ENCODE data around the gene ZBTB5.
"Not testable (repeated sequence)": the region's sequence is repeated elsewhere in the genome, so short reads cannot be mapped to it uniquely, and the experiment has no call there.

The ZBTB5 gene

DNA sequence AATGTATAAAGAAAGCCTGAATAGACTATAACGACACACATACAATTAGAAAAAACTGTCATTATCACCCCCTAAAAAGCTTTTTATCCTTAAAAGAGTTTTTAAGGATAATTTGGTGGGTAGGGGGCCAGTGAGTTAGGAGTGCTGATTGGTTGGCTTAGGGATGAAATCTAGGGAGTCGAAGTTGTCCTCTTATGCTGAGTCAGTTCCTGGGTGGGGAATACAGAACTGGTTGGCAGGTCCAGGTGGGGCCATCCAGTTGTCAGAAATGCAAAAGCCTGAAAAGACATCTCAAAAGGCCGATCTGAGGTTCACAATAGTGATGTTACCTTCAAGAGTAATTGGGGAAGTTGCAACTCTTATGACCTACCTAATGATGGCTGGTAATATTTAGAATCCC, 13.6 kb downstream of the ZBTB5 start:
- no peak for DNase-seq (ENCODE audit: low read depth)

DNA sequence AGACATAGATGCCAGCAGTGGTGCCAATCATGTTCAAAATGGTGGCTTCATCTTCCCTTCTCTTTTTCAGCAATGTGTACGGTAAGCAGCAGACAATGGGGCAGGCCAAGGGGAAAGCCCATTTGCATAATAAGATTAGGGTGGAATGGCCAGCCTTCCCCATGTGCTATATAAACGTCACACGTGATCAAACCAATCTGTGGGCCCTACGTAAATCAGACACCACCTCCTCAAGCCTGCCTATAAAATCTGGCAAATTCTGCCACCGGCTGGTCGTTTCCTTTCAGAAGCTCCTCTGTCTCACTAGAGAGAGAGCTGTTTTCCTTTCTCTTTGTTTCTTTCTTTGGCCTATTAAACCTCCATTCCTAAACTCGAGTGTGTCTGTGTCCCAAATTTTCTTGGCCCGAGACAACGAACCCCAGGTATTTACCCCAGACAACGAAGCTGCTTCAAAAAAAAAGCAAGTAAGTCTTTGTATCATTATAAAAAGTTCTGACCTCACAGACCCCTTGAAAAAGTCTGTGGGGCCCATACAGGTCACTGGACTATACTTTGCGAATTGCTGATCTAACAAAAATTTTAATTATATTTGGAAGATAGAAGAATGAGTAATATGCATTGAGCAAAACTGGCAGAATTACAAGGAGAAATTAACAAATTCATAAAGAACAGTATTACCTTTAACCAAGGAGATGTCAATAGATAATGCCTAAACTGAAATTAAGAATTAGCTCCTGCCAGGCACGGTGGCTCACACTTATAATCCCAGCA, 15.2 kb downstream of the ZBTB5 start:
- no peak for DNase-seq (ENCODE audit: low read depth)

DNA sequence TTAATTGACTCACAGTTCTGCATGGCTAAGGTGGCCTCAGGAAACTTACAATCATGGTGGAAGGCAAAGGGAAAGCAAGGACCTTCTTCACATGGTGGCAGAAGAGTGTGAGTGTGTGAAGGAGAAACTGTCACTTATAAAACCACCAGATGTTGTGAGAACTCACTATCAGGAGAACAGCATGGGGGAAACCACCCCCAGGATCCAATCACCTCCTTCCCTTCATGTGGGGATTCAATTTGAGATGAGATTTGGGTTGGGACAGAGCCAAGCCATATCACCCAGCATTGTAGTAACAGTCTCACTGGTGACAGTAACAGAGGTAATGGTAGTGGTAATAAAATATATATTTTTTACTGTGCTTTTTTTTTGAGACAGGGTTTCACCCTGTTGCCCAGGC, 18.1 kb downstream of the ZBTB5 start:
- no peak for DNase-seq (ENCODE audit: low read depth)

DNA sequence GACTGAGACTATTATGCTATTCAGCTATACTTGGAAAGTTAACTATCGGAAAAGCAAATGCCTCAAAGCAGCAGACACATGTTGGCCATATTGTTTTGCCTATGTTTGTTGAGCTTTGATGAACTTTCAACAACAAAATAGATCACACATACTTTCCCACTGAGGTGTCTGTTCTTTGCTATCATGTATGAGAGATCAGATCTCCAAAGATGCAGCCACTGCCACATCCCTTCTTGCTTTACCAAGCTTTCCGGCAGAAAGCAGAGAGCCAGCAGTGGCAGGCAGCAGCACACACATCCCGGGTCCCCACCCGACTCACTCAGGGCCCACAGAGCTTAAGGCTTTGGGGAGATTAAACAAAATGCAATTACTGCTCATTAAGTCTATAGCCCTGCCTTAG, 18.8 kb downstream of the ZBTB5 start:
- DNase-seq (ENCODE audit: low read depth): no peak

DNA sequence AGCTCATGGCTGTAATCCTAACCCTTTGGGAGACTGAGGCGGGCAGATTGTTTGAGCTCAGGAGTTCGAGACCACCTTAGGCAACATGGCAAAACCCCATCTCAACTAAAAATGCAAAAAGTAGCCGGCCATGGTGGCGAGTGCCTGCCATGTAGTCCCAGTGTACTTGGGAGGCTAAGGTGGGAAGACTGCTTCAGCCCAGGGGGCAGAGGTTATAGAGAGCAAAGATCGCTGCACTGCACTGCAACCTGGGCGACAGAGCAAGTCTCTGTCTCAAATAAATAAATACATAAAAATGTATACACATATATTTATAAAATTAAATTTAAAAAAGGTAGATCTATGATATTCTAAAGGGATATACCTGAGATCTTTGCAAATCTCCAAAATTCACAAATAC, 19.4 kb downstream of the ZBTB5 start:
- no peak for DNase-seq (ENCODE audit: low read depth)

DNA sequence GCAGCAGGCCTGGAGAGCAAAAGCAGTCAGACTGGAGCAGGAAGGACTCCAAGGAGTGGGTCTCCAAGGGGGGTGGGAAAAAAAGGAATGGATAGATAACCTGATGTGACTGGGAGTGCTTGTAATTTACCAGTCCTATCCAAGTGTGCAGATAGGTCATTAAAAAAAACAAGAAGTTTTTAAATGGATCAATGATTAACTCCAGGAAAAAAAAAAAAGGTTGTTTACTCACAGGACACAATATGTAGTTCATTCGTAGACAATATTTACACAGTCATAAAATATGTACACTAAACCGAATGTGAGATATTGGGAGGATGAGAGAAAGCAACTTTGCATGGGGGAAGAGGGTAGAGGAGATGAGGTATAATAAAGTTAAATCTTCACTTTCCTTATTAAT, 20.4 kb downstream of the ZBTB5 start:
- no peak for DNase-seq (ENCODE audit: low read depth)

DNA sequence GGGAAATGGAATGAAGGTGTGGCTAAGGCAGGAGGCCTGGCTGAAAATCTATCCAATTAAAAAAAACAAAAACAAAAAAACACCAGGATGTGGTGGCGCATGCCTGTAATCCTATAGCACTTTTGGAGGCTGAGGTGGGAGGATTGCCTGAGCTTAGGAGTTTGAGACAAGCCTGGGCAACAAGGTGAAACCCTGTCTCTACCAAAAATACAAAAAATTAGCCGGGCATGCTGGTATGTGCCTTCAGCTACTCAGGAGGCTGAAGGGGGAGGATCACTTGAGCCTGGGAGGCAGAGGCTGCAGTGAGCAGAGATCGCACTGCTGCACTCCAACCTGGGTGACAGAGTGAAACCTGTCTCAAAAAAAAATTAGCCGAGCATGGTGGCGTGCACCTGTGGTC, 21.7 kb downstream of the ZBTB5 start:
- DNase-seq (ENCODE audit: low read depth): no peak

DNA sequence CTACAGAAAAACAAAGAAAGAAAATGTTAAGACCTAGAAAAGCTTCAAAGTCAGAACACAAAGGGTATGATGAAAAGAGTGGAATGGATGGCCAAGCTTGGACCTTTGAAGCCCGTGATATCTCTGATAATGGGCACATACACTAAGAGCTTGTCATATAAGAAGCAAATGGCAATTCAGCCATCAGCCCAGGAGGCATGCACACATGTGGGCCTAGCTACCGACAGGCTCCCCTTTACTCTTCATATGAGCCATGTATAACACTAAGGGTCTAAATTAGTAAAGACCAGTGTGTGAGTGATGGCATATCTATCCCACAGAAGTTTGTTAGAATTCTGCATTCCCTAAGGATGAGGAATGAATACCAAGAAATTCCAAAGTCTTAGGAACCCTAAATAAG, 22.7 kb downstream of the ZBTB5 start:
- DNase-seq (ENCODE audit: low read depth): no peak

DNA sequence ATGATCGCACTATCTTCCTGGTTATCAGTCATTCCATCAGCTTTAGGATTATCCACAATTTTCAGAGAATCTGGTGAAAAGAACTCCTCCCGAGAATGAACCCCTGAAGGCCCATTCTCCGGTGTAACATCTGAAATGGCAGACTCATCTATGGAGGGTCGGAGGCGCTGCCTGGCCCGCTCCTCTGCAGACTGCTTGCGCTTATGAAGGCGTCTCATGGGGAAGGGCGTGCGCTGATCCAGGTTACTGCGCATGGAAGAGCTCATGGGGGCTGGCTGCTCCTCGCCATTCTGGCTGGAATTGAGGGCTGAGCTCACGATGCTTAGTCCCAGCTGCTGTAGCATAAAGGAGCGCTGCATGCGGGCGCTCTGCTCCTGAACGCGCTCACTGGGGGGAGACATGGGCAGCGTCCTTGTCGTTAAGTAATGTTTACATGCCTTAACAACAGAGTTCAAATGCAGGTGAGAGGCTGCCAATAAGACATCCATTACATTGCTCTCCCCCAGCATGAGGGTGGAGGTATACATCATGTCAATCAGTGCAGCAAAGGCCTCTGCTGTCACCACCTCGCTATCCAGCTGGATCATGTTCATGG, 23.4 kb downstream of the ZBTB5 start:
- no peak for DNase-seq (ENCODE audit: low read depth)

DNA sequence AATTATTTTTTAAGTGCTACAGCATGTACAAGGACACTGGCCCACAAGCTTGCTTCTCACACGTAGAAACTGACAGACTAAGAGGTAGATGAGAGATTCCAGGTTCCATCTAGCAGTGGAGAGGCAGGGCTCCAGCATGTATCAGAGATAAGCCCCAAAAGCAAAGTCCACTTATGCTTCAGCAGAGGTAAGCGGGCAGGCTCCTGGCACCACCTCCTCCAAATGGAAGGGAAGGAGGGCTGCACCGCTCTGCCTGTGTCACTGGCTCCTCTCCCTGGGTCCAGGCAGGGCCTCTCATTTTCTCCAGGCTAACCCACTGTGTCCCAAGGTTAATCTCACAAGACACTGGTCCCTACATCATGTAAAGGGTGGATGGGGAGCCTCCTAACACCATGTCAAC, 26.9 kb downstream of the ZBTB5 start:
- no peak for DNase-seq (ENCODE audit: low read depth)

DNA sequence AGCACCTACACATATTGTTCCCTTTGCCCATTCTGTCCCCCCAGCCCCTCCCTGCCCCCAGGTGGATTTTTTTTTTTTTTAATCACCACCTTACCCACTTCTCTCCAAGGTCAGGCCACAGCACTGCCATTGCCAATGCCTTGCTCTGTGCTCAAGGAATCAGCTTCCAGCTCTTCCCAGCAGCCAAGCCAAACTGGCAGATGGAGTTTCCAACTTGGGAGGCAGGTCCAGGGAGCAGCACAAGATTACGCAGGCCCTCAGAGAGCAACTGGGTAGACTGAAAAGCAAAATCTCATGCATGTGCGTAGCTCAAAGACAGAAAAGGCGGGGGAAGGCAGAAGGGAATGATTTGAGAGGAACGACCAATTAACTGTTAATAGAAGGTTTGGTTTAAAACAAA, 27.6 kb downstream of the ZBTB5 start:
- no peak for DNase-seq (ENCODE audit: low read depth)

DNA sequence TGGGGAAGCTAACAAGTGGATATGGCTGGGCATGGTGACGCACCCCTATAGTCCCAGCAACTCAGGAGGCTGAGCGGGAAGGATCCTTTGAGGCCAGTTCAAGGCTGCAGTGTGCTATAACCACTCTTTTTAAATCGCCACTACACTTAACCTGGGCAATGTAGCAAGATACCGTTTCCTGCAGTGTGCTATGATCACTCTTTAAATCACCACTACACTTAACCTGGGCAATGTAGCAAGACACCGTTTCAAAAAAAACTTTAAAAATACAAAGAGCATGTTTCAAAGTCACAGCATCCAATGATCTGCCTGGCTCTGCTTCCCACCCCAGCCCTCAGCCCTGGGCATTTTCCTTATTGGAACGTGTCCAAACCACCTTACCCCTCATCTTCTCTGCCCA, 28.2 kb downstream of the ZBTB5 start:
- no peak for DNase-seq (ENCODE audit: low read depth)

DNA sequence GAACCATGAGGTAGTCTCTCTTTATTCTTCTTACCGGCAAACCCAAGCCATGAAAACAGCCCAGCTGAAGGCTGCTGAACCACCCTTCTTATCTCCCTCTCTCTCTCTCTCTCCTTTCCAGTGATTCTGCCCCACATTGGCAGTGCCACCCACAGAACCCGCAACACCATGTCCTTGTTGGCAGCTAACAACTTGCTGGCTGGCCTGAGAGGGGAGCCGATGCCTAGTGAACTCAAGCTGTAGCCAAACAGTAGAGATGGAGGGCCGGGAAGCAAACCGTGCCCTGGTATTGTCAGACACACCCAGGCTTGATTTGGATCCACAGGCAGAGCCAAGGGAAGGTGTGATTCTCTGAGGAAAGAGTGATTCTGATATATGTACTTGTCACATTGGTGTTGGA, 28.7 kb downstream of the ZBTB5 start:
- DNase-seq (ENCODE audit: low read depth): no peak

DNA sequence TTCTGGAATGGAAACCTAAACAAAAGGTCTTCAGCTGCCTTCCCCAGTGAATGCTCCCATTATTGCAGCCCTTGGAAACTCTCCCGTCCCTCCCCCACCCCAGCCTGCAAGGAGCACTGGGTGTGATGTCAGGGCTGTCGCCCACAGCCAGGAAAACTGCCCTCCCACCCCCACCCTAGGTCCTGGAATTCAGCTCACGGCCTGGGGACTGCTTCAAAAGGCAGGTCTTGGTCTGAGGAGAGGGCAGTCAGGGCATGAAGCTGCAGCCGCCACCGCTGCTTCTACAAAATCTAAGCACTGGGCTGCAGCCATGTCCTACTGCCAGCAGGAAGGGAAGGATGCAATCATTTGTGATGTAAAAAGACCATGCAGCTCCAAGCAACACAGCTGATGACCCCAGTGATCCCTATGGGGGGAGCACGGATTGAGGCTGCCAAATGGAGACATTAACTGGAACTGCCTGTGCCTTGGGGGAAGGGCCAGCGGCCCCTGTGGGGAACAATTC, 31.3 kb downstream of the ZBTB5 start:
- DNase-seq (ENCODE audit: low read depth): no peak

DNA sequence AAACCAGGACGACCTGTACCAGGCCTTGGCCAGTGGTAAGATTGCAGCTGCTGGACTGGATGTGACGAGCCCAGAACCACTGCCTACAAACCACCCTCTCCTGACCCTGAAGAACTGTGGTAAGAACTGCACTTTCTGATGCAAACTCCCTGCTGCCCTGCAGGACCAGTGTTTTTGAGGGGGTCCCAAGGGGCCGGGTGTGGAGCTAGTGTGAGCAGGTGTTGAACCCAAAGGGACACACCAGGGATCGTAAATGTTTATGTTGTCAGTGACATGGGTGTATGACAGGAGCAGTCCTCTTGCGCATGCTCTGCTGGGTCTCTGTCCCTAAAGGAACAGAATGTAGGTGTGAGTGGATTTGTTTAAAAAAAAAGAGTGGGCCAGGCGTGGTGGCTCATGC, 33.2 kb downstream of the ZBTB5 start:
- no peak for DNase-seq (ENCODE audit: low read depth)

DNA sequence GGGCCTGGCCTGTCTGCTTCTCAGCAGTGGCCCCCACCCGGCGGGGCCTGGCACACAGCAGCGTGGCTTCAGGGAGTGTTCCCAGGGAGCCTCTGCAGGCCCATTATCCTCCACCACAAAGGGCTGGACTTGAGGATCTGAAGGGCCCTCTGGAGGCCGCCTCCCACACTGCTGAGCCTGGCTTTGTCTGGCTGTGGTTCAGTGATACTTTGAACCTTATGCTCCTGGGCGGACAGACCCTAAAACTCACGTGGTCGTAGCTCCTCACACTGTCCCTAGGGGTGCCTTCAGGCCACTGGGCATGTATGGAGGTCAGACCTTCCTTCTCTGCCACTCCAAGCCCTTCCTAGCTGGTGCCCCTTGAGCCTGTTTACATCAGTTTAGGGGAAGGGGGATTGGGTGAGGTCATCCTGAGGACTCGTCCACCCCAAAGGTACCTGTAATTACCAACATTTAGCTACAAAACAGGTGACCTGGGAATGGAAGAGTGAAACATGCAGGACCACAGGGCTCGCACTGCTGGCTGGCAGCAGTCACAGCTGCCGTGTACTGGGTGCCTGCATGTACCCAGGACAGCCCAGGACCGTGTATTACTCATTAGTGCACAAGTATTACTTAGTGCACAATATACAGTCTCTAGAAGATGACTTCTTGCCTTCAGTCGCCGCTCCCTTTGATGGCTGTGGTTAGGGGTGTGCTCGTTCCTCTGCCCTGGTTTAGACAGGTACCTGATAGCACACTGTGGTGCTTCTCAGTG, 34.2 kb downstream of the ZBTB5 start:
- no peak for DNase-seq (ENCODE audit: low read depth)

DNA sequence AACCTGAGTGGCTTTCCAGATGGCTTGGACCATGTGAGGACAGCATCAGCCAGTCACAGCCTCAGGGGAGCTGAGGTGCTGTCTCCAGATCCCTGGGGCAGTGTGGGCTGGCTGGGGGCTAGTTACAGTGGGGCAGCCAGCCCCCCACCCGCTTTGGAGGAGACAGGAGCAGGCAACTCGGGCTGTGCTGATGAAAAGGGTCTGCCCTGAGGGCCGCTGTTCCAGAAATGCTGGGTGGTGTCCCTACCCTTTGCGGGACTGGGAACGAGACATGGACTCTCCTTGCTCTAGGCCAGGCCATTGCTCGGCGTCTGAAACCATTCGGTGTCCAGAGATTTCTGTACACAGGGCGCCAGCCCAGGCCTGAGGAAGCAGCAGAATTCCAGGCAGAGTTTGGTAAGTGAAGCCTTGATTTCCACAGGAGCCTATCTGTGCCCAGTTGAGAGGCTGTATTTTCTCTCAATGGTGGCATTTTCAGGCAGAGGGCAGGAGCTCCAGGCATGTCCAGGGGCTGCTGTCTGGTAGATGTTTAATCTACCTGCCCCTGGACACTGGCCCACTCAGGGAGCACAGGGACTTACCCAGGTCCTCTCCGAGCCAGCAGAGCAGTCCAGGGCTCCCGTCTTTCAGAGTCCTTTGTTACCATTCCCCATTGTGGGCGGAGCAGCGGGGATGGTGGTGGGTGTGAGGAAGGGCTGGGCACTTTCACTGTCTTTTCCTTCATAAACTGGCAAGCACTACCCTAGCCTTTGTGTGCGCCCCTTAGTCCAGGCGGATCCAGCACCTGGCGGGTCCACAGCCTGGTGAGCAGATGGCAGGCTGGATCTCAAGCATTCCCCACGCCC, 35.6 kb downstream of the ZBTB5 start:
- DNase-seq (ENCODE audit: low read depth): no peak

DNA sequence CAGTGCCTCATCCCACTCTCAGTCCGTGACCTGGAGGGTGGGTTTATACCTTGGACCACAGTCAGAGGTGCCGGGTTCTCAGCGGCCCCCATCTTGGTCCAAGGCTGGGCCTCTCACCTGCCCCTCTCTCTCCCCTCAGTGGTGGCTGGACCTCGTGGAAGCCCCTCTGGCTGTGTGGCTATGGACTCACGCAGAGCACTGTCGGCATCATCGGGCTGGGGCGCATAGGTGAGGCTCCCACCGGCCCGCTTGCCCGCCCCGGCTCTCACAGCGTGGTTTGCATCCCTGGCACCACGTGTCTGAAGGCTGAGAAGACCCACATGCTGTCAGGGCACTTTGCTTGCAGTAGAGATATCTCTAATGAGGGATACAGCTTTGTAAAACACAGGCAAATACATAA, 36.9 kb downstream of the ZBTB5 start:
- DNase-seq (ENCODE audit: low read depth): no peak

DNA sequence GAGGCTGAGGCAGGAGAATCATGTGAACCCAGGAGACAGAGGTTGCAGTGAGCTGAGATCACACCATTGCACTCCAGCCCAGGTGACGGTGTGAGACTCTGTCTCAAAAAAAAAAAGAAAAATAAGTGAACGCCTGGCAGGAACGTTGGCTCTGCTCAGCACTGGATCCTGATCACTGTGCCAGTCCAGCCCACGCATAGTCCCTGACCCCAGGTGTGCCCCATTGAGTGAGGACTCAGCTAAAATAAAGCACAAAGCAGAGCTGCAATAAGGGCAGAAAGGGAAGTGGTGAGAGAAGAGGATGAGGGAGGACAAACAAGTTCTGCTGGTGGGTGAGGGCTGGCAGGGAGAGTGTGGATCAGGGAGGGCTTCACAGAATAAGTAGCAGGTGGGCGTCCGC, 38.4 kb downstream of the ZBTB5 start:
- no peak for DNase-seq (ENCODE audit: low read depth)

DNA sequence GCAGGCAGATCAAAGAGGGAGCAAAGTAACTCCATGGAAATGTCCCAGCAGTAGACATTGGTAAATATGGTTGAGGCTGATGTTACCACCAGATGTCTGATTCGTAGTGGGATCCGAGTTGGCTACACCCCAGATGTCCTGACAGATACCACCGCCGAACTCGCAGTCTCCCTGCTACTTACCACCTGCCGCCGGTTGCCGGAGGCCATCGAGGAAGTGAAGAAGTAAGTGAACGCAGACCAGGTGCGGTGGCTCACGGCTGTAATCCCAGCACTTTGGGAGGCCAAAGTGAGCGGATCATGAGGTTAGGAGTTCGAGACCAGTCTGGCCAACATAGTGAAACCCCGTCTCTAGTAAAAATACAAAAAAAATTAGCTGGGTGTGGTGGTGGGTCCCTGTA, 38.8 kb downstream of the ZBTB5 start:
- DNase-seq (ENCODE audit: low read depth): not testable (repeated sequence)

DNA sequence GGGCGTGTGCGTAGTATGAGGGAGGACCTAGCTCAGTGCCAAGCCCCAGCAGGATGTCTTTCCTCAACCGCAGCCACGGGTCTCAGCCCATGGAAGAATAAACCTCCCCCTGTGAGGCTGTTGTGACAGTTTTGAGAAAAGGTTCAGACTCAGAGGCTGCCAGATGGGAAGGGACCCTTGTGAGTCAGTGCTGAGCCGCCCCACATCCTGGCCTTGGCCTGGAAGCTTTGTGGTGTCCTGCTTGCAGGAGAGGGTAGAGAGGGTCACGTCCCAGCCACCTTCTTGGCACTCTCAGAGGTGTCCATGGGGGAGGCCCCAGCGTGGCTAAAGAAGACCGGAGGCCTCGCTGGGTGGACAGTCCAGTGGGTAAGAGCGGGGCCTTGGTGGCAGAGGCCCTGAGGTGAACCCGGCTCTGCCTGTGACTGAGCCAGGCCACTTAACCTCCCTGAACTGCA, 39.9 kb downstream of the ZBTB5 start:
- DNase-seq (ENCODE audit: low read depth): no peak

DNA sequence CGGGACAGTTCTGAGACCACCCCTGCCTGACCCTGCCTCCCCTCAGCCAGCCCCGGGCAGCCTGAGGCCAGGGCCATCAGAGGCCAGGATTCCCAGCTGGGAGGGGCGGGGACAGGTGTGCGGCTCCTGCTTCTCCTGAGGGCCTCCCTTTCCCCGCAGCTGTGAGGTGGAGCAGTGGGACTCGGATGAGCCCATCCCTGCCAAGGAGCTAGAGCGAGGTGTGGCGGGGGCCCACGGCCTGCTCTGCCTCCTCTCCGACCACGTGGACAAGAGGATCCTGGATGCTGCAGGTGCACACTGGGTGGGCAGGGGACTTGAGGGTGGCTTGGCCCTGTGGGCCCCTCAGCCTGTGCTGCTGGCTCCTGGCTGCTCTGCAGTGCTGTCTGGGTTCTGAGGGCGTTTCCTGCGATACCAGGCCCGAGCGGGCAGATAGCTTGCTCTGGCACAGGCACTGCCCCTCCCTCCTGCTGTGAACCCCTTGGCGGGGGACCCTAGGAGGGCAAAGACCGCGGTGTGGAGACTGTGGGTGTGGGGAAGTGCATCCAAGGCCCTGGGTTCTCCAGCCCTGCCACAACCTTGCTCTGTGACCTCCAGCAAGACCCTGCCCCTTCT, 40.5 kb downstream of the ZBTB5 start:
- DNase-seq (ENCODE audit: low read depth): no peak

All from HS-5 (cell line).